K562 (cell line): ENCODE measurements around the gene PILRA. TPM values are rescaled to one million over a fixed set of nuclear protein-coding genes. Genes with fewer than 3 reads are reported as not detected.

ENCODE experiments used
- ATAC-seq: fragments of 200-7000 bp; cut with Tn5 transposase; 3 replicates; pipeline ENCODE4 v1.9.1; 2020; ENCODE audit warnings: moderate library complexity
- BruUV-seq: library from RNA; stranded (reverse); fragments of 400-500 nt; replicated peaks from 2 replicates; lab custom pipeline; 2021; lab: Mats Ljungman, UMichigan
- CTCF ChIA-PET: fragments of 300-600 bp; formaldehyde crosslinking; extraction: SDS; loops from one replicate; lab custom pipeline; 2021; ENCODE audit warnings: low intra/inter-chr PET ratio; lab: Yijun Ruan, JAX
- POLR2A ChIA-PET: fragments of 300-600, 350-650 bp; sonication (Branson Sonifier 250); formaldehyde crosslinking; extraction: SDS; loops from one replicate; lab custom pipeline; 2021; ENCODE audit warnings: antibody characterized with exemption, inconsistent platforms; lab: Yijun Ruan, JAX
- DNase-seq, 4 experiments: peaks; one replicate each; pipeline versions ENCODE4 v3.0.0 to v3.0.0-alpha.2; 2011 to 2018; ENCODE audit warnings: low spot score in 3 of 4, mixed read lengths in 3 of 4; ENCODE audit errors: extremely low read depth in 1 of 4
- FAIRE-seq: peaks from 2 replicates; lab custom pipeline; 2011; peaks lifted over from hg19 to GRCh38; lab: Jason Lieb, UNC
- H2AFZ ChIP-seq: 2 replicates; pipeline ENCODE4 v1.6.0; 2011; ENCODE audit warnings: low read depth, low read length, control low read depth, inconsistent platforms
- H3K27ac ChIP-seq: fragments of 200-600 bp; 3 replicates; pipeline ENCODE4 v1.8.0; 2011; ENCODE audit warnings: low read depth, mild to moderate bottlenecking, control low read depth, inconsistent platforms, low read length, moderate library complexity, mixed read lengths; ENCODE audit errors: extremely low read depth
- H3K27me3 ChIP-seq, 2 experiments: fragments of 300-600 bp in 1 of 2; 2 replicates in 1 of 2; 3 replicates in 1 of 2; pipeline versions ENCODE4 v1.6.0 to v1.8.0; 2011; ENCODE audit warnings: inconsistent platforms in 2 of 2, low read length in 2 of 2, mild to moderate bottlenecking in 1 of 2, mixed read lengths in 1 of 2, moderate library complexity in 1 of 2; ENCODE audit not compliant: control insufficient read depth in 2 of 2, insufficient read depth in 2 of 2
- H3K36me3 ChIP-seq: fragments of 300-600 bp; 3 replicates; pipeline ENCODE4 v1.8.0; 2011; ENCODE audit warnings: mild to moderate bottlenecking, low read length, inconsistent platforms; ENCODE audit not compliant: control insufficient read depth, insufficient read depth
- H3K4me1 ChIP-seq, 2 experiments: fragments of 200-600 bp in 1 of 2; replicated peaks in 1 of 2; 2 replicates in 1 of 2; 3 replicates in 1 of 2; pipeline versions ENCODE4 v1.5.1 to v1.8.0; 2011; ENCODE audit warnings: inconsistent platforms in 2 of 2, low read length in 2 of 2, mild to moderate bottlenecking in 1 of 2, mixed read lengths in 1 of 2, moderate library complexity in 1 of 2; ENCODE audit not compliant: control insufficient read depth in 2 of 2, insufficient read depth in 2 of 2
- H3K4me2 ChIP-seq: 2 replicates; pipeline ENCODE4 v1.6.1; 2011; ENCODE audit warnings: low read length, control low read depth, inconsistent platforms, mixed read lengths; ENCODE audit not compliant: insufficient read depth
- H3K4me3 ChIP-seq: fragments of 200-600 bp; sonication (generic), shearing (Covaris generic); 2 replicates; pipeline ENCODE4 v1.5.1; 2016; ENCODE audit warnings: control low read depth, inconsistent platforms
- H3K79me2 ChIP-seq: fragments of 200-600 bp; 3 replicates; pipeline ENCODE4 v1.8.0; 2011; ENCODE audit warnings: low read length, inconsistent platforms; ENCODE audit not compliant: control insufficient read depth, insufficient read depth
- H3K9ac ChIP-seq, 2 experiments: 2 replicates each; pipeline versions ENCODE4 v1.6.0 to v1.6.1; 2011; ENCODE audit warnings: low read depth in 2 of 2, low read length in 2 of 2, control low read depth in 1 of 2, inconsistent platforms in 1 of 2, mild to moderate bottlenecking in 1 of 2, mixed read lengths in 1 of 2; ENCODE audit not compliant: insufficient read depth in 1 of 2
- H3K9me1 ChIP-seq: one replicate; pipeline ENCODE4 v1.6.0; 2011; ENCODE audit warnings: inconsistent platforms, mild to moderate bottlenecking, low read length, moderate library complexity; ENCODE audit not compliant: control insufficient read depth, insufficient read depth
- H3K9me3 ChIP-seq: replicated peaks from 2 replicates; pipeline ENCODE4 v1.5.1; 2011; ENCODE audit warnings: low read depth, low read length, inconsistent platforms; ENCODE audit not compliant: control insufficient read depth, insufficient read depth
- H4K20me1 ChIP-seq: replicated peaks from 2 replicates; pipeline ENCODE4 v1.6.1; 2011; ENCODE audit warnings: low read length, inconsistent platforms, mixed read lengths; ENCODE audit not compliant: control insufficient read depth, insufficient read depth
- SIRT6 ChIP-seq: IDR thresholded peaks from one replicate; pipeline ENCODE4 v1.6.1; 2012; ENCODE audit warnings: low read depth, mild to moderate bottlenecking, control low read depth, inconsistent platforms, low read length, moderate library complexity
- ZNF174 ChIP-seq: fragments of 250-450 bp; sonication (Bioruptor Pico); IDR thresholded peaks from 2 replicates; pipeline ENCODE4 v1.4.0; 2020; ENCODE audit warnings: mild to moderate bottlenecking
- WGBS: fragments of 100-300 bp; shearing (Covaris generic); methylation state at CpG from one replicate; pipeline ENCODE4 v1.1.6; 2016; ENCODE audit warnings: low coverage, mixed read lengths; ENCODE audit not compliant: insufficient coverage; ENCODE audit errors: missing lambda C conversion rate; 5-methylcytosine and 5-hydroxymethylcytosine counted together
- in situ Hi-C: fragments of 300-500 bp; cut with MboI; formaldehyde crosslinking; loops from 4 replicates; pipeline ENCODE4 v1.15.0; 2018; ENCODE audit warnings: inconsistent platforms, mixed read lengths
- intact Hi-C: fragments of 100-400 bp; cut with micrococcal nuclease; formaldehyde crosslinking; loops from 2 replicates; pipeline ENCODE4 v1.14.2; 2022
- polyA plus RNA-seq, 8 experiments: library from polyadenylated mRNA; depleted of rRNA in 4 of 8; stranded (reverse) in 5 of 8; unstranded in 3 of 8; fragments of >200 nt; fragmentation: Nextera tagmentation in 2 of 8; fragmentation: Illumina TruSeq in 1 of 8; extraction: Ambion mirVana in 2 of 8; extraction: Trizol in 1 of 8; gene quantifications; 2 replicates each; pipeline versions ENCODE4 v1.2.1 to v1.2.3, GENCODE V29; 2011 to 2014; ENCODE audit warnings: inconsistent platforms in 1 of 8, missing spikeins in 1 of 8
- total RNA-seq, 7 experiments: library from RNA; depleted of rRNA in 6 of 7; stranded (reverse); fragments of >200 nt in 6 of 7; fragmentation: Illumina TruSeq in 2 of 7; extraction: Trizol in 2 of 7; gene quantifications; 2 replicates each; pipeline versions ENCODE4 v1.2.1 to v1.2.3, GENCODE V29; 2011 to 2021; ENCODE audit warnings: low replicate concordance in 1 of 7
- TF ChIP-seq, protein P1 (sequence below): sonication (generic); formaldehyde crosslinking; IDR thresholded peaks from 2 replicates; pipeline ENCODE4 v1.8.1; 2023; ENCODE audit warnings: mild to moderate bottlenecking, missing genetic modification reagents

PILRA gene
- total and polyA plus RNA-seq, 9 of the 15 experiments (the other 6 are each of a cell fraction or from before 2014, with no cell fraction given), result 0.13 to 1.8 (median 0.62) TPM

DNA sequence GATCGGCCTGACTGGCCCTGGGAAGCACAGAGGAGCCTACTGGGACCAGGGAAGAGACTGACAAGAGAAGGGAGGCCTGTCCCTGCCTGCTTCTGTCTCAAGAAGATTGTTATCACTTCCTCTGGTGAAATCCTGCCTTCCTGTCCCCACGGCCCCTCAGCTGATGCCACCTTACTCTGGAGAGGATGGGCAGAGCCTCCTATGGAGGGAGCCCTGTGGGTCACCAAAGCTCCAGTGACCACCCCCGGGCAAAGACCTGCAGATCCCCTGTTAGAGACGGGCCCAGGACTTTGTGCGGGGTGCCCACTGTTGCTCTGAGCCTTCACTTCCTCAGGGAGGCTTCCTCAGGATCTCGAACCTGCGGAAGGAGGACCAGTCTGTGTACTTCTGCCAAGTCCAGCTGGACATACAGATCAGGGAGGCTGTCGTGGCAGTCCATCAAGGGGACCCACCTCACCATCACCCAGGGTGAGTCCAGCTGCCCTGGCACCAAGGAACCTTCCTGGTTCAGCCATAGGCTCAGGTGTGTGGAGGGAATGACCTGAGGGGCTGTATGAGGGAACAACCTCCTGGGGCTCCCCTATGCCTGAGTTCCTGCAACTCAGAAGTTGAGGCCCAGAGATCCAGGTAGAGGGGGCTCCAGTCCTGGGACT is 16.7 kb upstream of the PILRA start:
- no peak for DNase-seq
- WGBS, result 97% methylated on average over 7 of the region's 8 CpGs
- in situ Hi-C loops (no loop called here), intact Hi-C loops (no loop called here)
- ATAC-seq, result no peak
- H4K20me1 ChIP-seq, result peaks cover 6% of the 10 kb centered on the region; the same call in 1 of the 2 replicates
- no peaks in the 10 kb centered on the region for H3K9me3 ChIP-seq
- no peak overlapping the region for H3K4me3 ChIP-seq
- no peaks in the 10 kb centered on the region for H3K27me3 ChIP-seq
- TF ChIP-seq, protein P1, sequence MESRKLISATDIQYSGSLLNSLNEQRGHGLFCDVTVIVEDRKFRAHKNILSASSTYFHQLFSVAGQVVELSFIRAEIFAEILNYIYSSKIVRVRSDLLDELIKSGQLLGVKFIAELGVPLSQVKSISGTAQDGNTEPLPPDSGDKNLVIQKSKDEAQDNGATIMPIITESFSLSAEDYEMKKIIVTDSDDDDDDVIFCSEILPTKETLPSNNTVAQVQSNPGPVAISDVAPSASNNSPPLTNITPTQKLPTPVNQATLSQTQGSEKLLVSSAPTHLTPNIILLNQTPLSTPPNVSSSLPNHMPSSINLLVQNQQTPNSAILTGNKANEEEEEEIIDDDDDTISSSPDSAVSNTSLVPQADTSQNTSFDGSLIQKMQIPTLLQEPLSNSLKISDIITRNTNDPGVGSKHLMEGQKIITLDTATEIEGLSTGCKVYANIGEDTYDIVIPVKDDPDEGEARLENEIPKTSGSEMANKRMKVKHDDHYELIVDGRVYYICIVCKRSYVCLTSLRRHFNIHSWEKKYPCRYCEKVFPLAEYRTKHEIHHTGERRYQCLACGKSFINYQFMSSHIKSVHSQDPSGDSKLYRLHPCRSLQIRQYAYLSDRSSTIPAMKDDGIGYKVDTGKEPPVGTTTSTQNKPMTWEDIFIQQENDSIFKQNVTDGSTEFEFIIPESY (CRISPR knock-in tag), result no peak
- no peak for TF ChIP-seq ZNF174
- peak; percentile 23 for TF ChIP-seq SIRT6
- H3K9ac ChIP-seq, result no peak overlapping the region
- ChIA-PET POLR2A (interaction anchor here (0.8 to 1.4 kb wide), 3 partner anchors 9 to 73 kb away, joined by 3 to 6 read pairs (median 4); partner anchors contain the start of gene MEPCE), CTCF (no interaction called here)
- no peak overlapping the region for H3K27ac ChIP-seq
- peaks cover 96% of the 10 kb centered on the region for H3K36me3 ChIP-seq
- no peak for FAIRE-seq
- H3K4me2 ChIP-seq, result no peak overlapping the region
- H3K9me1 ChIP-seq, result no peaks in the 10 kb centered on the region
- BruUV-seq, result no TSS peak
- H3K79me2 ChIP-seq, result no peaks in the 10 kb centered on the region
- H3K4me1 ChIP-seq, result peaks cover 0 to 9% of the 10 kb centered on the region in 2 experiments; a peak in 1 of 5 replicates
- H2AFZ ChIP-seq, result no peak overlapping the region
